ENCODE data around the gene VPS13A.
"Not testable (repeated sequence)": the region's sequence is repeated elsewhere in the genome, so short reads cannot be mapped to it uniquely, and the experiment has no call there.

VPS13A gene

GRCh38 chr9:77403239-77403638 is 225.9 kb downstream of the VPS13A start (continued):
- no peak for TF ChIP-seq ELK4 (IDR thresholded peaks at IDR 0.05; ENCODE audit: borderline replicate concordance, low read depth, low read length)
- TF ChIP-seq ZNF157 (tag by site-specific recombination; IDR thresholded peaks at IDR 0.05) = no peak
- no peak for TF ChIP-seq SCRT2 (tag by site-specific recombination; IDR thresholded peaks at IDR 0.05)

- H3K9me3 ChIP-seq (ENCODE audit: control insufficient read depth, insufficient read depth, low read depth, low read length); H3K4me3 ChIP-seq (ENCODE audit: low read depth, low read length); H3K4me1 ChIP-seq (ENCODE audit: control insufficient read depth, insufficient read depth, low read length); H3K27ac ChIP-seq (ENCODE audit: extremely low read depth, low read depth, low read length); CTCF ChIA-PET; POLR2A ChIA-PET: not testable (repeated sequence)
- peaks cover 0 to 30% of the 10 kb centered on the region in 2 experiments; a peak in 2 of 3 replicates for H3K36me3 ChIP-seq (ENCODE audit: control insufficient read depth in 2 of 2, insufficient read depth in 1 of 2, low read length in 2 of 2)
These were observed 231.2 kb downstream of the VPS13A start for GRCh38 chr9:77408521-77408920.

GRCh38 chr9:77417566-77417965 is 240.2 kb downstream of the VPS13A start:
- POLR2A ChIA-PET = no interaction called here
- 0 out of 2 replicates have a peak, but pooled peaks have one; percentile 35 for TF ChIP-seq ZBTB48 (tag by site-specific recombination; IDR thresholded peaks at IDR 0.05)
- no peak for TF ChIP-seq ZNF121 (tag by site-specific recombination; IDR thresholded peaks at IDR 0.05)
- no peak for TF ChIP-seq ZNF362 (tag by site-specific recombination; IDR thresholded peaks at IDR 0.05)
- no peak for TF ChIP-seq ATF2 (tag by site-specific recombination; IDR thresholded peaks at IDR 0.05; ENCODE audit: low read depth)
- TF ChIP-seq ZNF16 (tag by site-specific recombination; IDR thresholded peaks at IDR 0.05; ENCODE audit: low read depth) = no peak
- no peak for TF ChIP-seq ZNF768 (tag by site-specific recombination; IDR thresholded peaks at IDR 0.05)
- TF ChIP-seq ELK4 (IDR thresholded peaks at IDR 0.05; ENCODE audit: borderline replicate concordance, low read depth, low read length) = no peak
- TF ChIP-seq ZNF561 (tag by site-specific recombination; IDR thresholded peaks at IDR 0.05; ENCODE audit: borderline replicate concordance) = no peak
- no peak for TF ChIP-seq KLF7 (tag by site-specific recombination; IDR thresholded peaks at IDR 0.05; ENCODE audit: borderline replicate concordance)
- TF ChIP-seq ZNF354C (tag by site-specific recombination; IDR thresholded peaks at IDR 0.05; ENCODE audit: borderline replicate concordance, low read depth) = no peak
- TF ChIP-seq ZNF280C (tag by site-specific recombination; IDR thresholded peaks at IDR 0.05) = no peak
- no peak for TF ChIP-seq ZNF155 (tag by site-specific recombination; IDR thresholded peaks at IDR 0.05)
- TF ChIP-seq ZNF366 (tag by site-specific recombination; conservative IDR thresholded peaks at IDR 0.05) = no peak
- peak; percentile 40; the same call in 1 of the 2 replicates for TF ChIP-seq PRDM6 (tag by site-specific recombination; IDR thresholded peaks at IDR 0.05)
- TF ChIP-seq ZBTB26 (tag by site-specific recombination; optimal IDR thresholded peaks at IDR 0.05) = no peak
- TF ChIP-seq ZNF792 (tag by site-specific recombination; IDR thresholded peaks at IDR 0.05) = no peak
- TF ChIP-seq GLI2 (tag by site-specific recombination; IDR thresholded peaks at IDR 0.05; ENCODE audit: borderline replicate concordance, low read depth) = no peak
- TF ChIP-seq REPIN1 (tag by site-specific recombination; IDR thresholded peaks at IDR 0.05; ENCODE audit: low read depth) = no peak
- Histone ChIP-seq H3K4me1 (ENCODE audit: control insufficient read depth, insufficient read depth, low read length) (no peaks in the 10 kb centered on the region), H3K36me3 (ENCODE audit: control insufficient read depth in 2 of 2, insufficient read depth in 1 of 2, low read length in 2 of 2) (no peaks in the 10 kb centered on the region), H3K9me3 (ENCODE audit: control insufficient read depth, insufficient read depth, low read depth, low read length) (no peaks in the 10 kb centered on the region), H3K4me3 (ENCODE audit: low read depth, low read length) (no peak overlapping the region), H3K27ac (ENCODE audit: extremely low read depth, low read depth, low read length) (no peak overlapping the region)
- CTCF ChIA-PET = interaction anchor here (0.7 to 2.1 kb wide), 3 partner anchors 16 to 595 kb away, joined by 3 to 13 read pairs (median 7); no protein-coding TSS in a partner anchor

All from HEK293 (cell line).